ENCODE data around the gene LCTL. TPM values are rescaled to one million over a fixed set of nuclear protein-coding genes. Genes with fewer than 3 reads are reported as not detected.

LCTL gene
- total RNA-seq = not detected

GRCh38 chr15:66565741-66566144 is at the start of gene LCTL:
LCTL (minus strand) TSS chr15:66565998; CDS start chr15:66565365, 633 bp downstream.
- POLR2A ChIA-PET = interaction anchor here (1.3 kb wide), 1 partner anchor 13 kb away, joined by 3 read pairs; no protein-coding TSS in a partner anchor
- no peak for ATAC-seq
- intact Hi-C loops (cut with micrococcal nuclease) = no loop called here
- no peaks in the 10 kb centered on the region for H3K36me3 Mint-ChIP-seq (ENCODE audit: low read depth)
- no peaks in the 10 kb centered on the region for H3K27me3 Mint-ChIP-seq
- TF ChIP-seq, protein P1, sequence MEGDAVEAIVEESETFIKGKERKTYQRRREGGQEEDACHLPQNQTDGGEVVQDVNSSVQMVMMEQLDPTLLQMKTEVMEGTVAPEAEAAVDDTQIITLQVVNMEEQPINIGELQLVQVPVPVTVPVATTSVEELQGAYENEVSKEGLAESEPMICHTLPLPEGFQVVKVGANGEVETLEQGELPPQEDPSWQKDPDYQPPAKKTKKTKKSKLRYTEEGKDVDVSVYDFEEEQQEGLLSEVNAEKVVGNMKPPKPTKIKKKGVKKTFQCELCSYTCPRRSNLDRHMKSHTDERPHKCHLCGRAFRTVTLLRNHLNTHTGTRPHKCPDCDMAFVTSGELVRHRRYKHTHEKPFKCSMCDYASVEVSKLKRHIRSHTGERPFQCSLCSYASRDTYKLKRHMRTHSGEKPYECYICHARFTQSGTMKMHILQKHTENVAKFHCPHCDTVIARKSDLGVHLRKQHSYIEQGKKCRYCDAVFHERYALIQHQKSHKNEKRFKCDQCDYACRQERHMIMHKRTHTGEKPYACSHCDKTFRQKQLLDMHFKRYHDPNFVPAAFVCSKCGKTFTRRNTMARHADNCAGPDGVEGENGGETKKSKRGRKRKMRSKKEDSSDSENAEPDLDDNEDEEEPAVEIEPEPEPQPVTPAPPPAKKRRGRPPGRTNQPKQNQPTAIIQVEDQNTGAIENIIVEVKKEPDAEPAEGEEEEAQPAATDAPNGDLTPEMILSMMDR (IDR thresholded peaks at IDR 0.05) = no peak
- CTCF ChIA-PET = interaction anchor here (1.0 to 2.4 kb wide), 2 partner anchors 13 to 38 kb away, joined by 3 to 8 read pairs; no protein-coding TSS in a partner anchor
- H3K9me3 Mint-ChIP-seq = no peaks in the 10 kb centered on the region
- no peaks in the 10 kb centered on the region for H3K4me1 Mint-ChIP-seq (ENCODE audit: low read depth)
- no peak within 1 kb of the TSS for H3K4me3 Mint-ChIP-seq
- H3K27ac Mint-ChIP-seq = no peak within 1 kb of the TSS
- no peak for DNase-seq

GRCh38 chr15:66614951-66615760 is 49.4 kb upstream of the LCTL start:
- H3K27ac Mint-ChIP-seq = no peak overlapping the region
- H3K9me3 Mint-ChIP-seq = no peaks in the 10 kb centered on the region
- intact Hi-C loops (cut with micrococcal nuclease) = no loop called here

DNA sequence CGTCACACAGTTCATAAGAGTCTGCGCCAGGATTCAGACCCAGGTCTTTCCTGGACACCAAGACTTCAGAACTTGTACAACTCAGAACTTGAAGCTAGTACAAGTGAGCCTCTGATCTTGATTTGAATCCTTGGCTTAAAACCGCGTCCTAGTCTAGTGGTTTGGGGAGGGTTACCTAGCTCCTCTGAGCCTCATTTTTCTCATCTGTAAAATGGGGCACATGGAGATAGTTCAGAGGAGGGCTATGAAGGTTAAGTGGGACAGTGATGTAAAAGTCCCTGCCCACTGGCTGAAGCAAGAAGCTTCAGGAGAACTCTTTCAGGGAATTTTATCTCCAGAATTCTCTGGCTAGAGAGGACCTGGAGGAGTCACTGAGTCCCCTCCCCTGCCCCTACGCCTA is 48.7 kb upstream of the LCTL start:
- Mint-ChIP-seq H3K9me3 (no peaks in the 10 kb centered on the region), H3K36me3 (ENCODE audit: low read depth) (no peaks in the 10 kb centered on the region), H3K4me3 (no peak overlapping the region), H3K27me3 (no peaks in the 10 kb centered on the region), H3K27ac (no peak overlapping the region), H3K4me1 (ENCODE audit: low read depth) (no peaks in the 10 kb centered on the region)
- intact Hi-C loops (cut with micrococcal nuclease) = no loop called here
- POLR2A ChIA-PET = interaction anchor here (0.5 kb wide), 1 partner anchor 44 kb away, joined by 3 read pairs; no protein-coding TSS in a partner anchor
- DNase-seq (no peak), ATAC-seq (no peak)
- CTCF ChIA-PET = interaction anchor here (2.5 to 2.7 kb wide), 2 partner anchors 11 to 237 kb away, joined by 9 to 10 read pairs; no protein-coding TSS in a partner anchor
- TF ChIP-seq, protein P1 (IDR thresholded peaks at IDR 0.05) = no peak

More at GRCh38 chr15:66614951-66615760, 49.4 kb upstream of the LCTL start:
- no peaks in the 10 kb centered on the region for H3K27me3 Mint-ChIP-seq
- ChIA-PET POLR2A (no interaction called here), CTCF (interaction anchor here (1.4 to 2.7 kb wide), 2 partner anchors 11 to 236 kb away, joined by 6 to 10 read pairs; no protein-coding TSS in a partner anchor)
- DNase-seq (no peak), ATAC-seq (no peak)
- TF ChIP-seq, protein P1 (IDR thresholded peaks at IDR 0.05) = no peak
- H3K4me1 Mint-ChIP-seq (ENCODE audit: low read depth) = no peaks in the 10 kb centered on the region
- no peaks in the 10 kb centered on the region for H3K36me3 Mint-ChIP-seq (ENCODE audit: low read depth)
- no peak overlapping the region for H3K4me3 Mint-ChIP-seq

DNA sequence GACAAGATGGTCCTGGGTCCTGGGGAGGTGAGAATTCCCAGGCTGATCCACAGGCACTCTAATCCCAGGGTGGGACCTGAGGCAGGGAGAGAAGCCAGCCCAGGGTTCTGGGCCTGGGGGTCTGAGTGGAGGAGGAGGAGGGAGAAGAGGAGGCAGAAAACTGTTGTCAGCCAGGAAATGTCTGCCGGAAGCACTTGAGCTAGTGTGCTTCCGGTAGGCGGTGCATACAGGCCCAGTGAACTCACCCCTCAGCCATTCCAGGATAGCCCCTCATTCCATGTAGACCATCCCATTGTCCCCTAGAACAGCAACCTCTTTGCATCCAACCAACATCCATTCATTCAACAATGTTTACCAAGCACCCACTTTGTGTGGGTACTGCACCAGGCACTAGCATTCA is 47.9 kb upstream of the LCTL start:
- Mint-ChIP-seq H3K4me1 (ENCODE audit: low read depth) (no peaks in the 10 kb centered on the region), H3K36me3 (ENCODE audit: low read depth) (no peaks in the 10 kb centered on the region), H3K27ac (peak overlapping the region; percentile 42), H3K4me3 (no peak overlapping the region), H3K9me3 (no peaks in the 10 kb centered on the region), H3K27me3 (no peaks in the 10 kb centered on the region)
- ATAC-seq (no peak), DNase-seq (no peak)
- intact Hi-C loops (cut with micrococcal nuclease) = no loop called here
- CTCF ChIA-PET = interaction anchor here (0.6 to 2.7 kb wide), 3 partner anchors 10 to 243 kb away, joined by 3 to 10 read pairs (median 9); no protein-coding TSS in a partner anchor
- POLR2A ChIA-PET = no interaction called here
- TF ChIP-seq, protein P1 (IDR thresholded peaks at IDR 0.05) = no peak

All from activated CD8-positive, alpha-beta T cell treated with anti-CD3 and anti-CD28 coated beads for 36 hours (primary cell).